LNCAP (cell line): ENCODE data around the gene RTF2.

Source experiments
- CTCF ChIP-seq: fragments of 450-650 bp; IDR thresholded peaks from 2 replicates; pipeline ENCODE4 v1.5.1; 2017; ENCODE audit warnings: mild to moderate bottlenecking

Gene RTF2

GRCh38 chr20:56430461-56430860, 38.0 kb upstream of the RTF2 start:
- no peak for TF ChIP-seq CTCF

GRCh38 chr20:56430957-56431356, 37.5 kb upstream of the RTF2 start:
- no peak for TF ChIP-seq CTCF

- TF ChIP-seq CTCF = no peak
Measured at GRCh38 chr20:56431471-56431870, 37.0 kb upstream of the RTF2 start.

GRCh38 chr20:56433221-56433879, 35.1 kb upstream of the RTF2 start:
- no peak for TF ChIP-seq CTCF

GRCh38 chr20:56433880-56434255, 34.6 kb upstream of the RTF2 start:
- TF ChIP-seq CTCF = no peak

GRCh38 chr20:56437196-56437960, 31.0 kb upstream of the RTF2 start:
- TF ChIP-seq CTCF = no peak

GRCh38 chr20:56438284-56438683, 30.1 kb upstream of the RTF2 start:
- TF ChIP-seq CTCF = no peak
